GM19099 (cell line): ENCODE measurements around the gene PSMD1.

ENCODE experiments used
- POLR2A ChIP-seq: IDR thresholded peaks from 3 replicates; pipeline ENCODE4 v1.6.1; 2011; ENCODE audit warnings: low read depth; ENCODE audit not compliant: insufficient read length; ENCODE audit errors: extremely low read depth

Gene PSMD1

DNA sequence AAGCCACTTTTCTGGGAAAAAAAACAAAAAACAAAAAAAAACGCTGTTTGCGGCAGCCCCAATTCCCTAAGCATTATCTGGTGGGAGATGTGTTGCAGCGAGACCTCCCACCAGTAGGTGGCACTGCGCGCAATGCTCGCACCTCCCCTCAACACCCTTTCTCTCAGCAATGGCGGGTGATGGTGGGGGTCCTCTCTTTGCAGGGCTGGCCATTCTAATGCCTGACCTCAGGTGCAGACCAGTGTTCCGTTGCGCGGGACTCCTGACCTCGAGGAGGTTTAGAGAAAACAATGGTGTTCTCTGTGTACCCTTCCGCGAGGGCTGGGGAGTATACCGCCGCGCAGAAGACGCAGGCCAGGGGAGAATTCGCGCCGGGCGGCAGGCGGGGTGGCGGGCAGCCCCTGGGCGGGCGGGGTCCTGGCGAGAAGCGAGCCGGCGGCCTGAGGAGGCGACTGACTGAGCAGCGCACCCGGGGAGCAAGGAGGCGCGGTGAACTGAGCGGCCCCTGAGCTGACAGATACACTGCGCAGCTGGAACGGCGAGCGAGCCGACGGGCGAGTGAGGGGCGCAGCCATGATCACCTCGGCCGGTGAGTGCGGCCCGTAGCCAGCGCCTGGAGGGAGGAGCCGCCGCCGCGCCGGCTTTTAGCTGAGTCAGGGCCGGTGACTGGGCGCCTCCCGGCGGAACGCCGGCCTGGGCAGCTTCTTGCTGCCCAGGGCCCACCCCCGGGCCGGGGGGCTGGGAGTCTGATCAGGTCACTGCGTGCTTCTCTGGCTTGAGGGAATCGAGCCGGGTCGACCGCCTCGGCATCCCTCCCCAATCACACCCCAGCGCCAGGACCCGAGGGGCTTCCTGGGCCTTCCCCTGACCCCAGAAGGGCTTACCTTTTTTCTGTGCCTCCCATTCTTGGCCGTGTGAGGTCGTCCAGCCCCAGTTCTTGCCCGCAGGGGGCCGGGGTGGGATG lies at the start of gene PSMD1:
TSS of gene PSMD1 (plus strand) at position 415 of the 964 bp plus-strand sequence. CDS start at position 574, 159 bp downstream.
- peak; percentile 79 for TF ChIP-seq POLR2A

GRCh38 chr2:231007286-231008098 lies 49.2 kb upstream of the PSMD1 start:
- no peak for TF ChIP-seq POLR2A

DNA sequence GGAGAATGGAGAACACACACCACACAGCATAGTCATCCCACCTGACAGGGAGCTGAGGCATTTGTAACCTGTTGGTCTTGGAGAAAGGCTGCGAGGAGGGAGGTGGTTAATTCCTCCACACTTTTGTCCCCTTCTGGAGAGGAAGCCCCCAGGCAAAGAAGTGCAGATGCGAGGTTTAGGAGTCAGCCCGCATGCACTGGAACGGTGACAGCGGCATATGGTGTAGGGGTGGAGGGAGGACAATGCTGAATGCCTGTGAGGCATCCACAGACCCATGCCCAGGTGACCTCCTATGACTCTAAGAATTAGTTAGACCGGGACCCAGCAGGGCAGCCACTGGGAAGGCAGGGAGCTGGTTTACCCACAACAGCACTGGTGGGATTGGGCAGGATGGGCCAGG lies 48.5 kb upstream of the PSMD1 start:
- TF ChIP-seq POLR2A, result no peak

DNA sequence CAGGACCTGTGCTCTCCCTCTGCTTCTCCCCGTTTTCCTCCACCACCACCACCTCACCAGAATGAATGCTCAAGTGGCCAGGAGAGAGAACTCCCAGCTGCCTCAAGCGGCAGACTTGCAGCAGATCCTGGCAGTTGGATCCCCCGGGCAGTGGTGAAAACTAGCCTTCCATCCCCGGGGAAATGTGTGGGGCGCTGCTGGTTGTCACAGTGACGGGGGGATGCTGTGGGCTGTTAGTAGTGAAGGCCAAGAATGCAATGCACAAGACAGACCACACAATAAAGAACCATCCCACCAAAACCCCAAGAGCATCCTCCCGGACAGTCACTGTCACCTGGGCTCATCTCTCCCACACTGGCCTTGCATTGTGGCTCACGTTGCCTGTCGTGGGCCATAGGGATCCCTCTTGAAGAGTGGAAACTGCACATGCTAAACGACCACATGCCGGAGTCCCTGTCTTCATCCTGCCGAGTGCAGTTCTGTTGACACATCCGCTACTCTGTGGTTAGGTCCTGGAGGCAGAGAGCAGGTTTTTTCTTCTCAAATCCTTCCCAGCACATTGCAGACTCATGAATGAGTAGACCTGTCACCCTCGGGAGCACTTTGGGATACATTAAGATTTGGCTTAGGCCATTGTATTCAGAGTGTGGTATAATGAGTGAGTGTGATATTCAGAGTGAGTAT lies 47.3 kb upstream of the PSMD1 start:
- TF ChIP-seq POLR2A, result no peak

- no peak for TF ChIP-seq POLR2A
These were observed 46.4 kb upstream of the PSMD1 start for GRCh38 chr2:231010201-231010730.

- TF ChIP-seq POLR2A, result no peak
These were observed 45.1 kb upstream of the PSMD1 start for GRCh38 chr2:231011526-231011925.

GRCh38 chr2:231012463-231012862 lies 44.2 kb upstream of the PSMD1 start:
- TF ChIP-seq POLR2A, result no peak

- no peak for TF ChIP-seq POLR2A
These were observed 42.8 kb upstream of the PSMD1 start for GRCh38 chr2:231013820-231014219.

- TF ChIP-seq POLR2A, result no peak
These were observed 41.2 kb upstream of the PSMD1 start for GRCh38 chr2:231015478-231015877.

DNA sequence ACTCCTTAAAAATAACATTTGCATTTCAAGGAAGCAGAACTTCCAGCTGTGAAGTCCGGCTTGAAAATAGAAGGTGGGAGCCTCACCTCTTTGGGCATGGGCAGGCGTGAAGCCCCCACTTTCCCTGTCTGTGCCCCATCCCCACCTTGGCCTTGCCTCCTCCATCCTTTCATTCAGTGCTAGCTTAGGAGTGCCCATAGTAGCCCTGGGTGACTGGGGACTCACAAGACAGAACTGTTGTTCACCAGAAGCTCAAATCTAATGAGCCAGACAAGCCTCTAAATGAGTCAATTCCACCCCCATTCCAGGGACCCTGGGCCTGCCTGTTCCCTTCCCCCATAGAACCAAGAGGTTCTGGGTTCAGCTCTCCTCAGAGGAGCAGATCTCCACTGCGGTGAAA lies 40.7 kb upstream of the PSMD1 start:
- no peak for TF ChIP-seq POLR2A

DNA sequence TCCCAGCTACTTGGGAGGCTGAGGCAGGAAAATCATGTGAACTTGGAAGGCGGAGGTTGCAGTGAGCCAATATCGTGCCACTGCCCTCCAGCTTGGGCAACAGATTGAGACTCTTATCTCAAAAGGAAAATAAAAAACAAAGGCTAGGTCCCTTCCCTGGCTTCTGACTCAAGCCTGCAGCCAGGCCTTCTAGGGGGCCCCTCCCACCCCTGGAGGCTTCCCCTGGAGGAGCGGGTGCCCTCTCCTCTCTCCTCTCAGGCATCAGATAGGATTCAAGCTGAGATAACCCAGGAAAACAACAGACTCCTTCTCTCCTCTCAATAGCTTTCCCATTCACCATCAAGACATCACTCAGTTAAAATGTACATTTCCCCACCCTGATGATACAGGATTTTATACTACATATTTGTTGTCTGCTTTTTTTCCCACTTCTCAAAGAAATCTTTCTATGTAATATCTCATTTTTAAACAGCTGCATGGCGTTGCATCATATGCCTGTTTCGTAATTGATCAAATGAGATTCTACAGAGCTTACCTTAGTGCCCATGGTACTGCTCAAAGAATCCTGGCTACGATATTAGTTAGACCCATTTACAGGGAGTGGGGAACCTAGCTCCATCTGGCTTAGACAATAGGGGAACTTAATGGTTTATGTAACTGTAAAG lies 40.0 kb upstream of the PSMD1 start:
- no peak for TF ChIP-seq POLR2A

DNA sequence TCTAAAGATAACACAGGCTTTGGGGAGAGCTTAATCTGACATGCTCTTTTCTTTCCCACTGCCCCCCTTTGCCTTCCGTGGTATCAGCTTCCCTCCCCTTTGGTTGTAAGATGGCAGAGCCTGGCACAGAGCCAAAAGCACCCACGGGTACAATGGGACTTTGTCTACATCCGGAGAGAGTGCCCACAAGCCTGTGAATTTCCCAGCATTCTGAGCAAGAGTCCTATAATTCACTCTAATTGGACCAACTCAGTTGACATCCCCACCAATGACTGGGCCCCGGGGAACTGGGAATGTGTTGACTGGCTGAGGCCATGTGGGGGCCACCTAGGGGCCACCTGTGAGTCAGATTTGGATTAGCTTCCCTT lies 39.5 kb upstream of the PSMD1 start:
- TF ChIP-seq POLR2A, result no peak

GRCh38 chr2:231018184-231018583 lies 38.5 kb upstream of the PSMD1 start:
- TF ChIP-seq POLR2A, result no peak

DNA sequence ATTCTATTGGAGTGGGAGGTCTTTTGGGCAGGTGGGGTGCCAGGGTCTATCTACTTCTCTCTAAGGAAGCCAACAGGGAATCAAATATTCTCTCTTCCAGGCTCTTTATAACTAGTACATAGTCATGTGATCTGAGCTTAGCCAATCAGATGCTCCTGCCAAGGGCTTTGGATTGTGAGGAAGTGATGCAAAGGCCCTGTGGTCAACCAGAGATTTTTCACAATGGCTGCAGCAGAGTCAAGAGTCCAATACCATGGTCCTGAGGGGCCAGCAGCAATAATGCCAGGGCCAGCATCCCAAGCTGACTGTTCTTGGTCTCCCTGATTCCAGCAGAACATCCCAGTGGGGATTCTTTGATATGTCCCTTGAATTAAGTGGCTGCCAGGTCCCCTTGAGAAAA lies 27.8 kb upstream of the PSMD1 start:
- TF ChIP-seq POLR2A, result no peak
